Loucy (cell line): ENCODE results near the gene GPRIN1.

ENCODE experiments used
- H2AFZ ChIP-seq: fragments of 200-600 bp; sonication (generic); 2 replicates; pipeline ENCODE4 v1.6.0; 2016; ENCODE audit warnings: antibody characterized with exemption, mild to moderate bottlenecking, low read length, moderate library complexity
- H3F3A ChIP-seq: fragments of 200-600 bp; 2 replicates; pipeline ENCODE4 v1.6.0; 2016; ENCODE audit warnings: antibody characterized with exemption, low read depth, mild to moderate bottlenecking
- H3K27me3 ChIP-seq: fragments of 200-600 bp; sonication (generic); 2 replicates; pipeline ENCODE4 v1.6.1; 2014; ENCODE audit warnings: low read length, mild to moderate bottlenecking; ENCODE audit not compliant: insufficient read depth, poor library complexity, severe bottlenecking
- H3K36me3 ChIP-seq: fragments of 200-600 bp; sonication (generic); 2 replicates; pipeline ENCODE4 v1.6.1; 2016; ENCODE audit warnings: low read length; ENCODE audit not compliant: insufficient read depth
- H3K4me1 ChIP-seq: fragments of 200-600 bp; sonication (generic); 2 replicates; pipeline ENCODE4 v1.5.1; 2014; ENCODE audit warnings: low read length, mild to moderate bottlenecking; ENCODE audit not compliant: insufficient read depth, poor library complexity, severe bottlenecking
- H3K4me2 ChIP-seq: fragments of 200-600 bp; sonication (generic); 2 replicates; pipeline ENCODE4 v1.6.0; 2014; ENCODE audit warnings: antibody characterized with exemption, low read length, low read depth, mild to moderate bottlenecking; ENCODE audit not compliant: poor library complexity, severe bottlenecking
- H3K4me3 ChIP-seq: fragments of 200-600 bp; sonication (generic); 2 replicates; pipeline ENCODE4 v1.5.1; 2014; ENCODE audit warnings: low read length, mild to moderate bottlenecking, mixed read lengths; ENCODE audit not compliant: poor library complexity, severe bottlenecking
- H3K79me2 ChIP-seq: fragments of 200-600 bp; sonication (generic); 2 replicates; pipeline ENCODE4 v1.6.1; 2014; ENCODE audit warnings: low read length; ENCODE audit not compliant: insufficient read depth
- H3K9ac ChIP-seq: fragments of 200-600 bp; sonication (generic); 2 replicates; pipeline ENCODE4 v1.6.0; 2014; ENCODE audit warnings: mild to moderate bottlenecking, low read depth, low read length, moderate library complexity; ENCODE audit not compliant: poor library complexity, severe bottlenecking
- H3K9me2 ChIP-seq: fragments of 200-600 bp; sonication (generic); replicated peaks from 2 replicates; pipeline ENCODE4 v1.6.1; 2016; ENCODE audit warnings: low read depth, low read length, mixed read lengths
- H3K9me3 ChIP-seq: fragments of 200-600 bp; sonication (generic); 2 replicates; pipeline ENCODE4 v1.6.1; 2014; ENCODE audit warnings: mild to moderate bottlenecking, antibody characterized with exemption, low read length, low read depth; ENCODE audit not compliant: insufficient read depth
- H4K20me1 ChIP-seq: fragments of 200-600 bp; sonication (generic); 2 replicates; pipeline ENCODE4 v1.6.0; 2014; ENCODE audit warnings: antibody characterized with exemption, low read length, mild to moderate bottlenecking; ENCODE audit not compliant: insufficient read depth, poor library complexity, severe bottlenecking
- EZH2phosphoT487 ChIP-seq: fragments of 200-600 bp; IDR thresholded peaks from 2 replicates; pipeline ENCODE4 v1.6.1; 2018; ENCODE audit warnings: antibody characterized with exemption, mild to moderate bottlenecking, moderate library complexity, borderline replicate concordance
- TF ChIP-seq, protein P1 (sequence below): fragments of 200-600 bp; sonication (generic); conservative IDR thresholded peaks from 2 replicates; pipeline ENCODE4 v1.5.1; 2014; ENCODE audit warnings: mild to moderate bottlenecking, antibody characterized with exemption, low read length

The GPRIN1 gene

DNA sequence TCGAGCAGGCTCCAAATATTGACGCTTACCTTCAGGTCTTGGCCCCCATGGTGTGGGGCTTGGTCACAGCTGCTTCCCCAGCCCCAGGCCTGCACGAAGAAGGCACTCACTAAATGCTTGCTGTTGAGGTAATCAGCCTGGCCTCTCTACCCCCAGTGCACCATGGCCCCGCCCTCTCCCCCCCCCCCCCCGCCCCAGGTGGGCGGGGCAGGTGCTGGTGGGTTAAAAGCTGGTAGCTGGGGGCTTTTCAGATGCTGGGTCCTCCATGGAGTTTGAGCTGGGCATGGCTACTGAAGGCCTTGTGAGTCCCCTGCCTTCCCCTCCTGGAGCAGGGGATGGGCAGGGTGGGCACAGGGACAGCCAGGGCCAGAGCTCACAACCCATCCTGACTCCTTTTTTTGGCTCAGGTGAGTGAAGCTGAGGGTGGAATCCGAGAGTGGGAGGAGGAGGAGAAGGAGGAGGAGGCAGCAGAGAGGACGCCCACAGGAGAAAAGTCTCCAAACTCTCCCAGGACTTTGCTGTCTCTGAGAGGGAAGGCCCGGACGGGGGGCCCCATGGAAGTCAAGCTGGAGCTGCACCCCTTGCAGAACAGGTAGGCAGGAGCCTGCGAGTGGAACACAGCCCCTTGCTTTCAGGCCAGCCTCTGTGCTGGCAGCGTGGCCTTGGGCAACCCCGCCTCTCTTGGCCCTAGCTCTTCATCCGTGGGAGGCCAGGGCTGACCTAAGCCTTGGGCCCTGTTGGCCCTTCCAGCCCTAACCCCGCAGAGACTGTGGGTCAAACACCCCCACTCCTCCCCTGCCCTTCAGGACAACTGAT, 32.9 kb upstream of the GPRIN1 start:
- H3K4me1 ChIP-seq: no peaks in the 10 kb centered on the region
- H3K9me2 ChIP-seq: no peaks in the 10 kb centered on the region
- H3K9ac ChIP-seq: no peak overlapping the region
- no peak overlapping the region for H3K4me2 ChIP-seq
- no peaks in the 10 kb centered on the region for H3K36me3 ChIP-seq
- H3K9me3 ChIP-seq: no peaks in the 10 kb centered on the region
- H3K79me2 ChIP-seq: peaks cover 2% of the 10 kb centered on the region; the same call in 1 of the 2 replicates
- no peaks in the 10 kb centered on the region for H3K27me3 ChIP-seq
- no peak overlapping the region for H2AFZ ChIP-seq
- no peak for TF ChIP-seq EZH2phosphoT487
- TF ChIP-seq, protein P1, sequence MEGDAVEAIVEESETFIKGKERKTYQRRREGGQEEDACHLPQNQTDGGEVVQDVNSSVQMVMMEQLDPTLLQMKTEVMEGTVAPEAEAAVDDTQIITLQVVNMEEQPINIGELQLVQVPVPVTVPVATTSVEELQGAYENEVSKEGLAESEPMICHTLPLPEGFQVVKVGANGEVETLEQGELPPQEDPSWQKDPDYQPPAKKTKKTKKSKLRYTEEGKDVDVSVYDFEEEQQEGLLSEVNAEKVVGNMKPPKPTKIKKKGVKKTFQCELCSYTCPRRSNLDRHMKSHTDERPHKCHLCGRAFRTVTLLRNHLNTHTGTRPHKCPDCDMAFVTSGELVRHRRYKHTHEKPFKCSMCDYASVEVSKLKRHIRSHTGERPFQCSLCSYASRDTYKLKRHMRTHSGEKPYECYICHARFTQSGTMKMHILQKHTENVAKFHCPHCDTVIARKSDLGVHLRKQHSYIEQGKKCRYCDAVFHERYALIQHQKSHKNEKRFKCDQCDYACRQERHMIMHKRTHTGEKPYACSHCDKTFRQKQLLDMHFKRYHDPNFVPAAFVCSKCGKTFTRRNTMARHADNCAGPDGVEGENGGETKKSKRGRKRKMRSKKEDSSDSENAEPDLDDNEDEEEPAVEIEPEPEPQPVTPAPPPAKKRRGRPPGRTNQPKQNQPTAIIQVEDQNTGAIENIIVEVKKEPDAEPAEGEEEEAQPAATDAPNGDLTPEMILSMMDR: no peak
- H3F3A ChIP-seq: no peaks in the 10 kb centered on the region
- H4K20me1 ChIP-seq: no peaks in the 10 kb centered on the region
- H3K4me3 ChIP-seq: no peak overlapping the region

DNA sequence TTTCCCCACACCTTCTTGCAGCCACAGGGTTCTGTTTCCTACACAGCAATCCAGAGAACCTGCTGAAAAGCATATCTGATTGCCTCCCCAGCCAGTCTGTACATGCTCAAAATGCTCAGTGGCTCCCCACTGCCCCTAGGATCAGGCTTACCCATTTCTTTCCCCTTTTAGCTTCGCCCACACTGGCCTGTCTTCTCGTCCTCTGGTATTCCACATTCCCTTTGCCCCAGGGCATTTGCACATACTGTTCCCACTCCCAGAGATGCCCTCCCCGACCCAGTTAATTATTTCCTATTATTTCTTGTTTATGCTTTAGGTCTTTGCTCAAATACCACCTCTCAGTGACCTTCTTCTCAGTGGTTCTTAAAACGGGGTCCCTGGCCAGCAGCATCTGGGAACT, 30.7 kb upstream of the GPRIN1 start:
- Histone ChIP-seq H3K4me2 (no peak overlapping the region), H3K9ac (no peak overlapping the region), H3K9me3 (no peaks in the 10 kb centered on the region), H3K36me3 (no peaks in the 10 kb centered on the region), H2AFZ (no peak overlapping the region), H3K79me2 (no peaks in the 10 kb centered on the region), H3F3A (no peaks in the 10 kb centered on the region), H4K20me1 (no peaks in the 10 kb centered on the region), H3K9me2 (no peaks in the 10 kb centered on the region), H3K27me3 (no peaks in the 10 kb centered on the region), H3K4me3 (no peak overlapping the region), H3K4me1 (no peaks in the 10 kb centered on the region)
- TF ChIP-seq, protein P1: no peak
- TF ChIP-seq EZH2phosphoT487: no peak

DNA sequence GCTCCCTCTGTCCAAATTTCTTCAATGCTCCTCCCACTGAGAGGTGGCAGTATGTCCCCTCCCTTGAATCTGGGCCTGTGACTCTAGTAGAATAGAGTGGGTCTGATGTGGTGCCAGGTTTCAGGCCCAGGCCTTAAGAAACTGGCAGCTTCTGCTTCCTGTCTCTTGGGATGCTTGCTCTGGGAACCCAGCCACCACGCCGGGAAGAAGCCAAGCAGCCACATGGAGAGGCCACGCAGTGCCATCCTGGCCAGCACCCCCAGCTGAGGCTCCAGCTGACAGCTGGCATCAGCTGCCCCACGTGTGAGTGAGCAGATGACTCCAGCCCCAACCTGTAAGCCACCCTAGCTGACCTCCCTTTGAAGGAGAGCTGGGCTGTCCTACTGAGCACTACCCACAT, 30.0 kb upstream of the GPRIN1 start:
- no peak for TF ChIP-seq EZH2phosphoT487
- TF ChIP-seq, protein P1: no peak
- no peaks in the 10 kb centered on the region for H3K9me2 ChIP-seq
- H4K20me1 ChIP-seq: no peaks in the 10 kb centered on the region
- H3K4me3 ChIP-seq: no peak overlapping the region
- no peaks in the 10 kb centered on the region for H3K27me3 ChIP-seq
- no peak overlapping the region for H3K9ac ChIP-seq
- no peak overlapping the region for H2AFZ ChIP-seq
- no peaks in the 10 kb centered on the region for H3K79me2 ChIP-seq
- no peaks in the 10 kb centered on the region for H3K9me3 ChIP-seq
- no peaks in the 10 kb centered on the region for H3F3A ChIP-seq
- H3K4me1 ChIP-seq: no peaks in the 10 kb centered on the region
- no peak overlapping the region for H3K4me2 ChIP-seq
- H3K36me3 ChIP-seq: no peaks in the 10 kb centered on the region
